ENCODE results near the gene CRB3.

- TF ChIP-seq CTCF (conservative IDR thresholded peaks at IDR 0.05 in 1 of 2, IDR thresholded peaks at IDR 0.05 in 1 of 2; ENCODE audit: low read depth in 1 of 2, low read length in 2 of 2) (no peak), EZH2 (IDR thresholded peaks at IDR 0.05; ENCODE audit: low read length, missing control alignments) (no peak)
Observed at GRCh38 chr19:6514926-6515544, 51.0 kb downstream of the CRB3 start.
